Measurements from ENCODE around the gene PLEKHF1. TPM values are rescaled to one million over a fixed set of nuclear protein-coding genes. Genes with fewer than 3 reads are reported as not detected.
"Not testable (repeated sequence)": the region's sequence is repeated elsewhere in the genome, so short reads cannot be mapped to it uniquely, and the experiment has no call there.

PLEKHF1 gene
- total RNA-seq, 1 experiment from 2014 or later = 5.5 TPM

- no peak overlapping the region for H3K27ac ChIP-seq (ENCODE audit: low read depth, low read length)
- no peaks in the 10 kb centered on the region for H3K9me3 ChIP-seq (ENCODE audit: control insufficient read depth in 1 of 2, insufficient read depth in 1 of 2, low read depth in 1 of 2, low read length in 2 of 2)
- intact Hi-C loops (cut with micrococcal nuclease) = no loop called here
- RAD21 ChIA-PET (ENCODE audit: low non-redundant PET in 1 of 2, low total read pairs in 2 of 2, uncharacterized antibody in 2 of 2, unreplicated experiment in 2 of 2) = no interaction called here
- no peak overlapping the region for H2AFZ ChIP-seq (ENCODE audit: low read depth, low read length, poor library complexity, severe bottlenecking)
- no peaks in the 10 kb centered on the region for H3K79me2 ChIP-seq (ENCODE audit: insufficient read depth, low read length)
- H3K4me1 ChIP-seq (ENCODE audit: control insufficient read depth in 1 of 2, insufficient read depth in 2 of 2, low read length in 2 of 2) = no peaks in the 10 kb centered on the region
- no peak overlapping the region for H3K4me2 ChIP-seq (ENCODE audit: low read length)
- CTCF ChIA-PET = interaction anchor here (1.4 kb wide), 1 partner anchor 15 kb away, joined by 4 read pairs; no protein-coding TSS in a partner anchor
- H4K20me1 ChIP-seq (ENCODE audit: insufficient read depth) = no peaks in the 10 kb centered on the region
- no peak for ATAC-seq
- no peaks in the 10 kb centered on the region for H3K27me3 ChIP-seq (ENCODE audit: insufficient read depth, low read length)
- no peaks in the 10 kb centered on the region for H3K36me3 ChIP-seq (ENCODE audit: control insufficient read depth in 1 of 2, insufficient read depth in 2 of 2, low read length in 2 of 2)
- POLR2A ChIA-PET = no interaction called here
- no peak overlapping the region for H3K4me3 ChIP-seq (replicated peaks in 1 of 2; ENCODE audit: low read depth in 1 of 2, low read length in 2 of 2)
- H3K9me2 ChIP-seq (ENCODE audit: insufficient read depth) = no peaks in the 10 kb centered on the region
- DNase-seq (ENCODE audit: low read depth, low spot score) = no peak
- no TSS peak for BruUV-seq (replicated peaks)
- no peak overlapping the region for H3K9ac ChIP-seq (ENCODE audit: low read length)
- TF ChIP-seq POLR2A (IDR thresholded peaks at IDR 0.05; ENCODE audit: borderline replicate concordance, extremely low read depth, insufficient read depth, insufficient read length) = no peak
- no peak for TF ChIP-seq REST (IDR thresholded peaks at IDR 0.05; ENCODE audit: low read depth)
- TF ChIP-seq ZFX (IDR thresholded peaks at IDR 0.05) = no peak
These were observed 40.0 kb upstream of the PLEKHF1 start for GRCh38 chr19:29625186-29625651.

- intact Hi-C loops (cut with micrococcal nuclease) = no loop called here
- Histone ChIP-seq H3K9me3 (ENCODE audit: control insufficient read depth in 1 of 2, insufficient read depth in 1 of 2, low read depth in 1 of 2, low read length in 2 of 2) (no peaks in the 10 kb centered on the region), H3K27ac (ENCODE audit: low read depth, low read length) (no peak overlapping the region), H3K4me3 (replicated peaks in 1 of 2; ENCODE audit: low read depth in 1 of 2, low read length in 2 of 2) (no peak overlapping the region), H3K79me2 (ENCODE audit: insufficient read depth, low read length) (no peaks in the 10 kb centered on the region), H3K27me3 (ENCODE audit: insufficient read depth, low read length) (no peaks in the 10 kb centered on the region), H4K20me1 (ENCODE audit: insufficient read depth) (no peaks in the 10 kb centered on the region), H3K36me3 (ENCODE audit: control insufficient read depth in 1 of 2, insufficient read depth in 2 of 2, low read length in 2 of 2) (no peaks in the 10 kb centered on the region), H3K9ac (ENCODE audit: low read length) (no peak overlapping the region), H3K4me1 (ENCODE audit: control insufficient read depth in 1 of 2, insufficient read depth in 2 of 2, low read length in 2 of 2) (no peaks in the 10 kb centered on the region), H3K4me2 (ENCODE audit: low read length) (no peak overlapping the region), H3K9me2 (ENCODE audit: insufficient read depth) (no peaks in the 10 kb centered on the region), H2AFZ (ENCODE audit: low read depth, low read length, poor library complexity, severe bottlenecking) (no peak overlapping the region)
- no TSS peak for BruUV-seq (replicated peaks)
- ChIA-PET CTCF (interaction anchor here (1.3 kb wide), 1 partner anchor 20 kb away, joined by 3 read pairs; the partner anchor contains the start of gene POP4), POLR2A (no interaction called here), RAD21 (ENCODE audit: low non-redundant PET in 1 of 2, low total read pairs in 2 of 2, uncharacterized antibody in 2 of 2, unreplicated experiment in 2 of 2) (no interaction called here)
- DNase-seq (ENCODE audit: low read depth, low spot score) (no peak), ATAC-seq (no peak)
- TF ChIP-seq EZH2phosphoT487 (IDR thresholded peaks at IDR 0.05; ENCODE audit: borderline replicate concordance) = no peak
- no peak for TF ChIP-seq CTCF (IDR thresholded peaks at IDR 0.05 in 2 of 3, conservative IDR thresholded peaks at IDR 0.05 in 1 of 3; ENCODE audit: borderline replicate concordance in 1 of 3, insufficient read depth in 1 of 3, low read depth in 2 of 3, low read length in 2 of 3)
These were observed 38.9 kb upstream of the PLEKHF1 start for GRCh38 chr19:29626386-29626785.

GRCh38 chr19:29626832-29627231 lies 38.4 kb upstream of the PLEKHF1 start:
- CTCF ChIA-PET = interaction anchor here (1.3 kb wide), 1 partner anchor 21 kb away, joined by 3 read pairs; the partner anchor contains the start of gene POP4
- RAD21 ChIA-PET (ENCODE audit: low non-redundant PET in 1 of 2, low total read pairs in 2 of 2, uncharacterized antibody in 2 of 2, unreplicated experiment in 2 of 2); ATAC-seq: not testable (repeated sequence)

More at GRCh38 chr19:29626832-29627231, 38.4 kb upstream of the PLEKHF1 start:
- H3K27ac ChIP-seq (ENCODE audit: low read depth, low read length); POLR2A ChIA-PET; H3K9me3 ChIP-seq (ENCODE audit: control insufficient read depth in 1 of 2, insufficient read depth in 1 of 2, low read depth in 1 of 2, low read length in 2 of 2); H3K4me3 ChIP-seq (replicated peaks in 1 of 2; ENCODE audit: low read depth in 1 of 2, low read length in 2 of 2); H4K20me1 ChIP-seq (ENCODE audit: insufficient read depth); H3K4me2 ChIP-seq (ENCODE audit: low read length); H3K4me1 ChIP-seq (ENCODE audit: control insufficient read depth in 1 of 2, insufficient read depth in 2 of 2, low read length in 2 of 2); intact Hi-C loops (cut with micrococcal nuclease); H3K9me2 ChIP-seq (ENCODE audit: insufficient read depth); BruUV-seq (replicated peaks); H3K36me3 ChIP-seq (ENCODE audit: control insufficient read depth in 1 of 2, insufficient read depth in 2 of 2, low read length in 2 of 2); DNase-seq (ENCODE audit: low read depth, low spot score); H3K27me3 ChIP-seq (ENCODE audit: insufficient read depth, low read length); H3K79me2 ChIP-seq (ENCODE audit: insufficient read depth, low read length); H3K9ac ChIP-seq (ENCODE audit: low read length); H2AFZ ChIP-seq (ENCODE audit: low read depth, low read length, poor library complexity, severe bottlenecking): not testable (repeated sequence)
